ENCODE data around the gene RTRAF. TPM values are rescaled to one million over a fixed set of nuclear protein-coding genes. Genes with fewer than 3 reads are reported as not detected.

Gene RTRAF
- total and polyA plus RNA-seq, 9 of the 15 experiments (the other 6 are each of a cell fraction or from before 2014, with no cell fraction given): 126 to 204 (median 155) TPM

GRCh38 chr14:52049721-52050588, 60.6 kb downstream of the RTRAF start (continued):
- no peak for TF ChIP-seq MGA (IDR thresholded peaks at IDR 0.05)
- TF ChIP-seq TAF9B (IDR thresholded peaks at IDR 0.05; ENCODE audit: partially characterized antibody): no peak
- no peak for TF ChIP-seq ZNF583 (CRISPR knock-in tag; IDR thresholded peaks at IDR 0.05)
- TF ChIP-seq LCOR (CRISPR knock-in tag; IDR thresholded peaks at IDR 0.05): no peak
- TF ChIP-seq DIDO1 (tag; IDR thresholded peaks at IDR 0.05; ENCODE audit: low read depth): no peak
- TF ChIP-seq SNAPC5 (CRISPR knock-in tag; IDR thresholded peaks at IDR 0.05): no peak
- TF ChIP-seq BACH1 (tag; IDR thresholded peaks at IDR 0.05): no peak
- TF ChIP-seq HINFP (tag; conservative IDR thresholded peaks at IDR 0.05; ENCODE audit: low read depth): no peak
- TF ChIP-seq ZNF764 (CRISPR knock-in tag; IDR thresholded peaks at IDR 0.05; ENCODE audit: low read depth): no peak
- TF ChIP-seq PKNOX1 (IDR thresholded peaks at IDR 0.05): no peak
- no peak for TF ChIP-seq PHB (CRISPR knock-in tag; IDR thresholded peaks at IDR 0.05)
- TF ChIP-seq PHTF2 (CRISPR knock-in tag; IDR thresholded peaks at IDR 0.05): no peak
- no peak for TF ChIP-seq WHSC1 (IDR thresholded peaks at IDR 0.05; ENCODE audit: low read length)

Measured in K562 (cell line).